Measurements from ENCODE around the gene EPHB4. TPM values are rescaled to one million over a fixed set of nuclear protein-coding genes. Genes with fewer than 3 reads are reported as not detected.
"Not testable (repeated sequence)": the region's sequence is repeated elsewhere in the genome, so short reads cannot be mapped to it uniquely, and the experiment has no call there.

Gene EPHB4
- total and polyA plus RNA-seq, 2 experiments from 2014 or later: 23.3 to 164 TPM

- no peak for TF ChIP-seq POLR2AphosphoS5 (IDR thresholded peaks at IDR 0.05; ENCODE audit: low read depth)
- TF ChIP-seq STAT1 (IDR thresholded peaks at IDR 0.05; ENCODE audit: unreplicated experiment): no peak
- H3K4me1 Mint-ChIP-seq: no peaks in the 10 kb centered on the region
- H3K4me3 Mint-ChIP-seq: no peak overlapping the region
- Histone ChIP-seq H3K27ac (ENCODE audit: low read depth) (no peak overlapping the region), H3K4me1 (ENCODE audit: insufficient read depth) (no peaks in the 10 kb centered on the region), H3K4me3 (no peak overlapping the region), H3K9me2 (ENCODE audit: insufficient read depth) (no peaks in the 10 kb centered on the region), H3K4me2 (no peak overlapping the region), H3K79me2 (replicated peaks; ENCODE audit: insufficient read depth) (peaks cover 15% of the 10 kb centered on the region), H3K27me3 (ENCODE audit: insufficient read depth) (no peaks in the 10 kb centered on the region), H2AFZ (no peak overlapping the region), H3K36me3 (ENCODE audit: insufficient read depth) (peaks cover 74% of the 10 kb centered on the region), H4K20me1 (replicated peaks; ENCODE audit: insufficient read depth) (peaks cover 20% of the 10 kb centered on the region), H3F3A (replicated peaks; ENCODE audit: low read depth) (0 out of 2 replicates have a peak, but pooled peaks cover 20% of the 10 kb centered on the region)
- no peak for DNase-seq (ENCODE audit: low spot score)
- ATAC-seq: no peak
- peaks cover 95% of the 10 kb centered on the region for H3K36me3 Mint-ChIP-seq (ENCODE audit: low read depth)
- H3K27me3 Mint-ChIP-seq (ENCODE audit: insufficient read depth, low read depth, poor library complexity): peaks cover 8% of the 10 kb centered on the region
- no peaks in the 10 kb centered on the region for H3K9me3 Mint-ChIP-seq
- peak overlapping the region; percentile 77; the same call in 1 of the 2 replicates for H3K27ac Mint-ChIP-seq
Observed at GRCh38 chr7:100818825-100819224, 8.5 kb downstream of the EPHB4 start.

DNA sequence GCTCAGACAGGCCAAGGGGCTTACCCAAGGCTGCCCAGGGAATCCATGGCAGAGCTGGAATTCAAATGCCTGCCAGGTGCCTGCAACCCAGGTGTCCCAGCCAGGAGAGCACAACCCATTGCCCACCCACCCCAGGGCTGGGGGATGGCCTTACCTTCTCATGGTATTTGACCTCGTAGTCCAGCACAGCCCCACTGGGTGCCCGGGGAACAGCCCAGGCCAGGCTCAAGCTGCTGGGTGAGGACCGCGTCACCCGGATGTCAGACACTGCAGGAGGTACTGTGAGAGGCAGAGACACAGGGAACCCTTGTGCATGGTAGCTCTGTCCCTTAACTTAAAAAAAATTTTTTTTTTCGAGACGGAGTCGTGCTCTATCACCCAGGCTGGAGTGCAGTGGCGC lies 9.0 kb downstream of the EPHB4 start:
- DNase-seq (ENCODE audit: low spot score): no peak
- Mint-ChIP-seq H3K36me3 (ENCODE audit: low read depth) (peaks cover 95% of the 10 kb centered on the region), H3K9me3 (no peaks in the 10 kb centered on the region), H3K4me3 (no peak overlapping the region), H3K27ac (no peak overlapping the region), H3K27me3 (ENCODE audit: insufficient read depth, low read depth, poor library complexity) (peaks cover 8% of the 10 kb centered on the region), H3K4me1 (no peaks in the 10 kb centered on the region)
- no peaks in the 10 kb centered on the region for H3K4me1 ChIP-seq (ENCODE audit: insufficient read depth)
- H3K4me2 ChIP-seq: no peak overlapping the region
- no peaks in the 10 kb centered on the region for H3K27me3 ChIP-seq (ENCODE audit: insufficient read depth)
- H4K20me1 ChIP-seq (replicated peaks; ENCODE audit: insufficient read depth): peaks cover 24% of the 10 kb centered on the region
- peaks cover 13% of the 10 kb centered on the region; the same call in 1 of the 2 replicates for H3K79me2 ChIP-seq (replicated peaks; ENCODE audit: insufficient read depth)
- 0 out of 2 replicates have a peak, but pooled peaks cover 24% of the 10 kb centered on the region for H3F3A ChIP-seq (replicated peaks; ENCODE audit: low read depth)
- ATAC-seq: no peak
- peaks cover 79% of the 10 kb centered on the region for H3K36me3 ChIP-seq (ENCODE audit: insufficient read depth)
- TF ChIP-seq, protein P1, sequence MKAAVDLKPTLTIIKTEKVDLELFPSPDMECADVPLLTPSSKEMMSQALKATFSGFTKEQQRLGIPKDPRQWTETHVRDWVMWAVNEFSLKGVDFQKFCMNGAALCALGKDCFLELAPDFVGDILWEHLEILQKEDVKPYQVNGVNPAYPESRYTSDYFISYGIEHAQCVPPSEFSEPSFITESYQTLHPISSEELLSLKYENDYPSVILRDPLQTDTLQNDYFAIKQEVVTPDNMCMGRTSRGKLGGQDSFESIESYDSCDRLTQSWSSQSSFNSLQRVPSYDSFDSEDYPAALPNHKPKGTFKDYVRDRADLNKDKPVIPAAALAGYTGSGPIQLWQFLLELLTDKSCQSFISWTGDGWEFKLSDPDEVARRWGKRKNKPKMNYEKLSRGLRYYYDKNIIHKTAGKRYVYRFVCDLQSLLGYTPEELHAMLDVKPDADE (IDR thresholded peaks at IDR 0.05): no peak
- TF ChIP-seq EZH2phosphoT487 (IDR thresholded peaks at IDR 0.05; ENCODE audit: unreplicated experiment) (no peak), ZNF114 (CRISPR knock-in tag; IDR thresholded peaks at IDR 0.05) (no peak), ZNF331 (CRISPR knock-in tag; IDR thresholded peaks at IDR 0.05; ENCODE audit: low read depth) (no peak), STAT1 (IDR thresholded peaks at IDR 0.05; ENCODE audit: unreplicated experiment) (no peak)
- no peak overlapping the region for H3K27ac ChIP-seq (ENCODE audit: low read depth)
- H2AFZ ChIP-seq: no peak overlapping the region
- H3K9me2 ChIP-seq (ENCODE audit: insufficient read depth): no peaks in the 10 kb centered on the region
- no peak overlapping the region for H3K4me3 ChIP-seq

- H3K27ac Mint-ChIP-seq: no peak overlapping the region
- Histone ChIP-seq H4K20me1 (replicated peaks; ENCODE audit: insufficient read depth) (peaks cover 25% of the 10 kb centered on the region), H3F3A (replicated peaks; ENCODE audit: low read depth) (0 out of 2 replicates have a peak, but pooled peaks cover 26% of the 10 kb centered on the region), H3K36me3 (ENCODE audit: insufficient read depth) (peaks cover 83% of the 10 kb centered on the region), H3K79me2 (replicated peaks; ENCODE audit: insufficient read depth) (peaks cover 13% of the 10 kb centered on the region; the same call in 1 of the 2 replicates), H3K4me2 (no peak overlapping the region), H3K27ac (ENCODE audit: low read depth) (no peak overlapping the region), H3K27me3 (ENCODE audit: insufficient read depth) (no peaks in the 10 kb centered on the region), H2AFZ (no peak overlapping the region), H3K4me3 (no peak overlapping the region), H3K4me1 (ENCODE audit: insufficient read depth) (no peaks in the 10 kb centered on the region), H3K9me2 (ENCODE audit: insufficient read depth) (no peaks in the 10 kb centered on the region)
- H3K4me1 Mint-ChIP-seq: no peaks in the 10 kb centered on the region
- no peak overlapping the region for H3K4me3 Mint-ChIP-seq
- H3K36me3 Mint-ChIP-seq (ENCODE audit: low read depth): peaks cover 95% of the 10 kb centered on the region
- H3K27me3 Mint-ChIP-seq (ENCODE audit: insufficient read depth, low read depth, poor library complexity): peaks cover 10% of the 10 kb centered on the region
- ATAC-seq: no peak
- TF ChIP-seq, protein P2, sequence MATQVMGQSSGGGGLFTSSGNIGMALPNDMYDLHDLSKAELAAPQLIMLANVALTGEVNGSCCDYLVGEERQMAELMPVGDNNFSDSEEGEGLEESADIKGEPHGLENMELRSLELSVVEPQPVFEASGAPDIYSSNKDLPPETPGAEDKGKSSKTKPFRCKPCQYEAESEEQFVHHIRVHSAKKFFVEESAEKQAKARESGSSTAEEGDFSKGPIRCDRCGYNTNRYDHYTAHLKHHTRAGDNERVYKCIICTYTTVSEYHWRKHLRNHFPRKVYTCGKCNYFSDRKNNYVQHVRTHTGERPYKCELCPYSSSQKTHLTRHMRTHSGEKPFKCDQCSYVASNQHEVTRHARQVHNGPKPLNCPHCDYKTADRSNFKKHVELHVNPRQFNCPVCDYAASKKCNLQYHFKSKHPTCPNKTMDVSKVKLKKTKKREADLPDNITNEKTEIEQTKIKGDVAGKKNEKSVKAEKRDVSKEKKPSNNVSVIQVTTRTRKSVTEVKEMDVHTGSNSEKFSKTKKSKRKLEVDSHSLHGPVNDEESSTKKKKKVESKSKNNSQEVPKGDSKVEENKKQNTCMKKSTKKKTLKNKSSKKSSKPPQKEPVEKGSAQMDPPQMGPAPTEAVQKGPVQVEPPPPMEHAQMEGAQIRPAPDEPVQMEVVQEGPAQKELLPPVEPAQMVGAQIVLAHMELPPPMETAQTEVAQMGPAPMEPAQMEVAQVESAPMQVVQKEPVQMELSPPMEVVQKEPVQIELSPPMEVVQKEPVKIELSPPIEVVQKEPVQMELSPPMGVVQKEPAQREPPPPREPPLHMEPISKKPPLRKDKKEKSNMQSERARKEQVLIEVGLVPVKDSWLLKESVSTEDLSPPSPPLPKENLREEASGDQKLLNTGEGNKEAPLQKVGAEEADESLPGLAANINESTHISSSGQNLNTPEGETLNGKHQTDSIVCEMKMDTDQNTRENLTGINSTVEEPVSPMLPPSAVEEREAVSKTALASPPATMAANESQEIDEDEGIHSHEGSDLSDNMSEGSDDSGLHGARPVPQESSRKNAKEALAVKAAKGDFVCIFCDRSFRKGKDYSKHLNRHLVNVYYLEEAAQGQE (IDR thresholded peaks at IDR 0.05; ENCODE audit: unreplicated experiment): no peak
- no peak for TF ChIP-seq EZH2 (IDR thresholded peaks at IDR 0.05; ENCODE audit: low read depth, unreplicated experiment)
- no peak for TF ChIP-seq JUNB (IDR thresholded peaks at IDR 0.05; ENCODE audit: unreplicated experiment)
- TF ChIP-seq, protein P1 (IDR thresholded peaks at IDR 0.05): no peak
- TF ChIP-seq STAT1 (IDR thresholded peaks at IDR 0.05; ENCODE audit: unreplicated experiment): no peak
- no peaks in the 10 kb centered on the region for H3K9me3 Mint-ChIP-seq
- peak; percentile 0 for DNase-seq (ENCODE audit: low spot score)
Observed at GRCh38 chr7:100817097-100817496, 10.2 kb downstream of the EPHB4 start.

GRCh38 chr7:100816515-100816914 lies 10.8 kb downstream of the EPHB4 start:
- not testable (repeated sequence) for ATAC-seq; H3K4me2 ChIP-seq; H2AFZ ChIP-seq; H3K27me3 ChIP-seq (ENCODE audit: insufficient read depth); H3K9me3 Mint-ChIP-seq; H3K27me3 Mint-ChIP-seq (ENCODE audit: insufficient read depth, low read depth, poor library complexity); H3K4me3 ChIP-seq; DNase-seq (ENCODE audit: low spot score); H3K4me3 Mint-ChIP-seq; H3K4me1 Mint-ChIP-seq; H3K27ac ChIP-seq (ENCODE audit: low read depth); H3K27ac Mint-ChIP-seq; H3K9me2 ChIP-seq (ENCODE audit: insufficient read depth); H3K4me1 ChIP-seq (ENCODE audit: insufficient read depth)
- peaks cover 25% of the 10 kb centered on the region for H4K20me1 ChIP-seq (replicated peaks; ENCODE audit: insufficient read depth)
- peaks cover 80% of the 10 kb centered on the region for H3K36me3 ChIP-seq (ENCODE audit: insufficient read depth)
- H3F3A ChIP-seq (replicated peaks; ENCODE audit: low read depth): 0 out of 2 replicates have a peak, but pooled peaks cover 26% of the 10 kb centered on the region
- peaks cover 13% of the 10 kb centered on the region; the same call in 1 of the 2 replicates for H3K79me2 ChIP-seq (replicated peaks; ENCODE audit: insufficient read depth)
- peaks cover 95% of the 10 kb centered on the region for H3K36me3 Mint-ChIP-seq (ENCODE audit: low read depth)

Data from GM23338 (cell line).